ENCODE data around the gene RAB11FIP3.
"Not testable (repeated sequence)": the region's sequence is repeated elsewhere in the genome, so short reads cannot be mapped to it uniquely, and the experiment has no call there.

- not testable (repeated sequence) for TF ChIP-seq CTCF, POLR2A, POLR2AphosphoS5 (IDR thresholded peaks at IDR 0.05)
Measured at GRCh38 chr16:387761-388666, 37.4 kb upstream of the RAB11FIP3 start.

Measured in breast epithelium (tissue), 3 donors.